HG03060 (cell line): ENCODE data around the gene COL3A1.

Source experiments
- ATAC-seq: cut with Tn5 transposase; IDR thresholded peaks from one replicate; pipeline ENCODE4 v1.9.1; 2021; ENCODE audit warnings: low read depth, moderate number of reproducible peaks; ENCODE audit not compliant: unreplicated experiment

The COL3A1 gene

GRCh38 chr2:188974164-188974563 is at the start of gene COL3A1:
Gene COL3A1 (plus strand): TSS chr2:188974373. CDS start chr2:188974490, 117 bp downstream.
- ATAC-seq = no peak

- no peak for ATAC-seq
These were observed 45.5 kb upstream of the COL3A1 start for GRCh38 chr2:188928643-188929042.

- ATAC-seq = no peak
These were observed 42.8 kb upstream of the COL3A1 start for GRCh38 chr2:188931361-188931760.

GRCh38 chr2:188937228-188938220 is 36.6 kb upstream of the COL3A1 start:
- no peak for ATAC-seq

- ATAC-seq = no peak
These were observed 34.0 kb upstream of the COL3A1 start for GRCh38 chr2:188940171-188940570.

- no peak for ATAC-seq
These were observed 29.7 kb upstream of the COL3A1 start for GRCh38 chr2:188944442-188944841.

GRCh38 chr2:188949046-188949818 is 24.9 kb upstream of the COL3A1 start:
- ATAC-seq = no peak

- ATAC-seq = no peak
These were observed 21.3 kb upstream of the COL3A1 start for GRCh38 chr2:188952901-188953300.

GRCh38 chr2:188956290-188956689 is 17.9 kb upstream of the COL3A1 start:
- no peak for ATAC-seq

- no peak for ATAC-seq
These were observed 17.2 kb upstream of the COL3A1 start for GRCh38 chr2:188956961-188957360.

GRCh38 chr2:188957646-188958045 is 16.5 kb upstream of the COL3A1 start:
- ATAC-seq = no peak

- no peak for ATAC-seq
These were observed 10.4 kb upstream of the COL3A1 start for GRCh38 chr2:188963741-188964140.

- ATAC-seq = no peak
These were observed 9.1 kb upstream of the COL3A1 start for GRCh38 chr2:188964976-188965546.

- ATAC-seq = no peak
These were observed 8.6 kb upstream of the COL3A1 start for GRCh38 chr2:188965563-188965962.

GRCh38 chr2:188966079-188966571 is 8.0 kb upstream of the COL3A1 start:
- ATAC-seq = no peak

GRCh38 chr2:188966728-188967440 is 7.3 kb upstream of the COL3A1 start:
- no peak for ATAC-seq

- ATAC-seq = no peak
These were observed 4.9 kb upstream of the COL3A1 start for GRCh38 chr2:188969236-188969635.

GRCh38 chr2:188969651-188970050 is 4.5 kb upstream of the COL3A1 start:
- no peak for ATAC-seq

- no peak for ATAC-seq
These were observed 4.0 kb upstream of the COL3A1 start for GRCh38 chr2:188970211-188970610.

GRCh38 chr2:188971432-188971861 is 2.7 kb upstream of the COL3A1 start:
- ATAC-seq = no peak
